GM12872 (cell line): ENCODE results near the gene FAM234B.

Experiments used
- TF ChIP-seq, protein P1 (sequence below): IDR thresholded peaks from 3 replicates; pipeline ENCODE4 v1.5.1; 2011; ENCODE audit warnings: low read depth, mild to moderate bottlenecking, low read length, moderate library complexity; ENCODE audit not compliant: insufficient read depth

Gene FAM234B

DNA sequence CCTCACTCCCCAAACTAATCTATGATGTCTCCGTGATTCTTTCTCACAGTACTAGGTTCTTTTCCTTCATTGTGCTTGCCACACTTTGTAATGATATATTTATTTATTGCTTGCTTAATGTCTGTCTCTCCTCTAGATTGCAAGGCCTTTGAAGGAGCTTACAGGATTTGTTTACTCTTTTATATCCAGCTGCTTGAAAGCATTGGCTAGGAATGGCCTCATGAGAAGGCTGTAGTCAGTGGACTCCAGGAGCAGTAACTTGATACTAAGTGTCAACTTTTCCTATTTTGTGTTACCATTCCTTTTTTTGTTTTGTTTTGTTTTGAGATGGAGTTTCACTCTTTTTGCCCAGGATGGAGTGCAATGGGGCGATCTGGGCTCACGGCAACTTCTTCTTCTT, 7.3 kb upstream of the FAM234B start:
- TF ChIP-seq, protein P1, sequence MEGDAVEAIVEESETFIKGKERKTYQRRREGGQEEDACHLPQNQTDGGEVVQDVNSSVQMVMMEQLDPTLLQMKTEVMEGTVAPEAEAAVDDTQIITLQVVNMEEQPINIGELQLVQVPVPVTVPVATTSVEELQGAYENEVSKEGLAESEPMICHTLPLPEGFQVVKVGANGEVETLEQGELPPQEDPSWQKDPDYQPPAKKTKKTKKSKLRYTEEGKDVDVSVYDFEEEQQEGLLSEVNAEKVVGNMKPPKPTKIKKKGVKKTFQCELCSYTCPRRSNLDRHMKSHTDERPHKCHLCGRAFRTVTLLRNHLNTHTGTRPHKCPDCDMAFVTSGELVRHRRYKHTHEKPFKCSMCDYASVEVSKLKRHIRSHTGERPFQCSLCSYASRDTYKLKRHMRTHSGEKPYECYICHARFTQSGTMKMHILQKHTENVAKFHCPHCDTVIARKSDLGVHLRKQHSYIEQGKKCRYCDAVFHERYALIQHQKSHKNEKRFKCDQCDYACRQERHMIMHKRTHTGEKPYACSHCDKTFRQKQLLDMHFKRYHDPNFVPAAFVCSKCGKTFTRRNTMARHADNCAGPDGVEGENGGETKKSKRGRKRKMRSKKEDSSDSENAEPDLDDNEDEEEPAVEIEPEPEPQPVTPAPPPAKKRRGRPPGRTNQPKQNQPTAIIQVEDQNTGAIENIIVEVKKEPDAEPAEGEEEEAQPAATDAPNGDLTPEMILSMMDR, result no peak

DNA sequence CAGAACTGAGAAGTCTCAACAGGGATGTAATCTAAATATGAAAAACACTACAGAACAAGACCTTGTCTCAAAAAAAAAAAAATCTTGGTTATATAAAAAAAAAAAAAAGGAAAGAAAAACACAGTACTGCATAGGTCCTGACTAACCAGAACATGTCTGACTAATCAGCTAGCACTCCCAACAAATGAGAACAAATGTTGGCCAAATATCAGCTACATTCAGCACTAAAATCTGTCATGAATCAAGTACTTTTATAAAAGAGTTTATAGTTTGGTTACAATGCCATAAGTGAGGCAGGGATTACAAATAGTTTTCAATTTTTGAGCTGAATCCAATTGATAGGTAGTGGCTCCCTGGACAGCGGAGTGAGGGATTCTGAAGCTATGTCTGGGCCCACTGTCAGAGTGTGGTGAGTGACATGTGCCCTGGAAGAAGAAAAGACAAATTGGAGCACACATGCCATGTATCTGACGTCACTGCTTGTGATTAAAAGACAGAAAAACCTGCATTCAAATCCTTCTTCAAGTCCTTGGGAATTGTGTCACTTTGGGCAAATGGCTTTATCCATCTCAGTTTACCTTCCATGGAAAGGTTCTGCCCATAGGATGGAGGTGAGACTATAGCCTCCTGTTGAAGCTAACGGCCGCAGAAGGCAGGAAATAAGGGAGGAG, 5.6 kb upstream of the FAM234B start:
- TF ChIP-seq, protein P1, result no peak

DNA sequence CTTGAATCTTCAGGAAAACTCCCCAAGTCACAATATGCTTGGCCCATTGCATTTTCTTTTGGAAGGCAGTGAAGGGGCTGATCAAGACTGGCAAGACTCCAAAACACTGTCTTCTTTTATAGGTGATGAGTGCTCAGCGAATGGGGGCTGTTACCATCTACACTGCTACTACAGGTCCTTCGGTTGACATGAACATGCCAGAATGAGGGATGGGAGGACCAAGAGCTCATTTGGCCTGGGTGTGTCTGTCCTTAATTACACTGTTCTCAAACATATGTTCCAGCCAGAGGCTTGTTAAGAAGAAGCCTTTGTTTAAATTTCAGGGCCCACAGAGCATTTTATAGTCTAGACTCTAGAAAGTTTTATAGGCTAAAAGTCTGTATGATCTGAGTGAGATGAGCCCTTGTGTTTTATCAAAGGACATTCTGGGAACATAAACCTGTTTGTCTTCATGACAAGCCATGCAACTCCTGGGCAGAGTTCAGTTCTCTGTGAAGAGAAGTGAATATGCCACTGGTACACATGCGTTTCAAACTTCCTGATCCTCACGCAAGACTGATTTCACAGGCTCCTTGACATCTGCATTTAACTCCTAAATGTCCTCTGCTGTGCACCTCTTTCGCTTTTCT, 4.7 kb upstream of the FAM234B start:
- TF ChIP-seq, protein P1, result no peak

DNA sequence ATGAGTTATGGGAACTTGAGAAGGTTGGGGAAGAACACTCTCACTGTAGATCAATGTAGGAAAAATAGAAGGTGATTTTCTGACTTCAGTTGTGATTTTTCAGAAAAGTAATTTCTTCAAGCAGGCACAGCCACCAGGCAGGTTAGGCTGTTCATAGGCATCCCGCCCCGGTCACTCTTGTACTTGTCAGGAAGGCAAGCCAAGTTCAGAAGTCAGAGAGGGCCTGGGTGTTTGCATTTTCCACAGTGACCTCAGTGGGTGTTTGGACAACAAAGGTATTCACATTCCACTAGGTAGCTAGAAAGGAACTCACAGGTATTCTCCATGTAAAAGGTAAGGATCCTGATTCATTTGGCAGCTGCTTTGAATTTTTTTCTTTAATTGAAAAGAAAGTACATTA, 3.0 kb upstream of the FAM234B start:
- TF ChIP-seq, protein P1, result no peak

DNA sequence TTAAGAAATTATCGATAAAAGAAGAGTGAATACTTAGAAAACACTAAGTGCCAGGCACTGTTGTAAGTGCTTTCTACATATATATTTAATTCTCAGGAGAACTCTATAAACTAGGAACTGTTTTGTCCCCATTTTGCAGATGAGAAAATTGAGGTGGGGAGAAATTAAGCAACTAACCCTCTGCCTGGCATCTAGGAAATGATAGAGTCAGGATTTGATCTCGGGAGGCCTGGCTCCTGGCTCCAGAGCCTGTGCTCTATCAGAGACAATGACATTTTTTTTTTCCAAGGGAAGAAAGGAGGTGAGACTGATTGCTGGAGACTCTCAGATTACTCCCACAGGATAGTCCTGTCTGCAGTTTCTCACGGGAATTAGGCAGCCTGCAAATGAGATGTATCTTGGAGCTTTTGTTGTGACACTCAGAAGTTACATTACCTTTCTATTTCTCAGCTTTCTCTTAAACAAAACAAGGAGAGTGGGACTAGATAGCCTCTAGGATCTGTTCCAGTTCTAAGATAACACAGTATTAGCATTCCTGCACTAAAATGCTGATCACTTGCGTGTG, 1.4 kb upstream of the FAM234B start:
- TF ChIP-seq, protein P1, result no peak

GRCh38 chr12:13044906-13045299, 722 bp downstream of the FAM234B start:
- TF ChIP-seq, protein P1, result no peak

DNA sequence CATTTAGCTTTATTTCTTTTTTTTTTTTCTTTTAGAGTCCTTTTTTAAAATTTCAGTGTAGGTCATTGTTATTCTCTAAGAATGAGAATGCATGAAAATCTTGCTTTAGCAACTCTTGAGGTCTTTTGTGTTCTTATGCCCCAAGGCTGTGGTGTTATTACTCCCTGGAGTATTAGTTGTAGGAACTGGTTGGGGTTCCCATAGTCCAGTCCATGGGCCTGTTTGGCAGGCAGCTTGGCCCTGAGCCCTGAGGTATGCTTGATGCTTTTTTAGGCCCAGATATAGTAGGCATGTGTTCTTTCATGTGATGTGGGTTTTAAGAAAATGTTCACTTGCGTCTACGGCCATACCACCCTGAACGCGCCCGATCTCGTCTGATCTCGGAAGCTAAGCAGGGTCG, 1.6 kb downstream of the FAM234B start:
- TF ChIP-seq, protein P1, result no peak
